ENCODE results near the gene PFKP. TPM values are rescaled to one million over a fixed set of nuclear protein-coding genes. Genes with fewer than 3 reads are reported as not detected.

The PFKP gene
- polyA plus RNA-seq, 5 donors = 6.3 to 10.6 (median 9.3) TPM

Other genes with a start within 250 kb of the PFKP start
- 10 to 100 TPM; 66.0 to 83.2 (median 72.0) TPM for gene PITRM1, start 105.2 kb downstream of the PFKP start, polyA plus RNA-seq (ENCODE audit: insufficient read depth in 1 of 5, insufficient read length in 5 of 5, low replicate concordance in 1 of 5)